GM03348 (cell line): ENCODE data around the gene ARHGDIA.

Source experiments
- DNase-seq: peaks from one replicate; pipeline ENCODE4 v3.0.0; 2012; ENCODE audit warnings: low spot score

ARHGDIA gene

GRCh38 chr17:81888105-81888987 is 17.2 kb upstream of the ARHGDIA start:
- DNase-seq, result no peak

- DNase-seq, result no peak
These were observed 14.9 kb upstream of the ARHGDIA start for GRCh38 chr17:81885869-81886548.

- DNase-seq, result no peak
These were observed 14.3 kb upstream of the ARHGDIA start for GRCh38 chr17:81885454-81885853.

GRCh38 chr17:81884968-81885367 is 13.8 kb upstream of the ARHGDIA start:
- DNase-seq, result no peak

DNA sequence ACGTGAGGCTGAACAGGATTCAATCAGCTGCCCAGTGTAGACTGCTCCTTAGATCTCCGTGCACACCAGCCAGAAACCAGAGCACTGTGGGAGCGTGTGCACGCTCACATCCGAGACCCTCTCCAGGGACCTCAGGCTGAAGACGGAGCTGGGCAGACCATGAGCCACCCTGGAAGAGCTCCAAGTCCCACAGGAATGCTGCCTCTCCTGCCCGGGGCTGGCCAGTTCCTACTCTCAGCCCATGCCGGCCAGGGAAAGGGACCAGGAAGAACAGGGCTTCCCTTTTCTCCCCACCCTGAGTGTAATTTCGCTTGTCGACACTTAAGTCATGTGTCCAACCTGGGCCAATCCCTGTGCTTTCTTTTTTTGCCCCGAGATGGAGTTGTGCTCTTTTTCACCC is 13.4 kb upstream of the ARHGDIA start:
- no peak for DNase-seq

DNA sequence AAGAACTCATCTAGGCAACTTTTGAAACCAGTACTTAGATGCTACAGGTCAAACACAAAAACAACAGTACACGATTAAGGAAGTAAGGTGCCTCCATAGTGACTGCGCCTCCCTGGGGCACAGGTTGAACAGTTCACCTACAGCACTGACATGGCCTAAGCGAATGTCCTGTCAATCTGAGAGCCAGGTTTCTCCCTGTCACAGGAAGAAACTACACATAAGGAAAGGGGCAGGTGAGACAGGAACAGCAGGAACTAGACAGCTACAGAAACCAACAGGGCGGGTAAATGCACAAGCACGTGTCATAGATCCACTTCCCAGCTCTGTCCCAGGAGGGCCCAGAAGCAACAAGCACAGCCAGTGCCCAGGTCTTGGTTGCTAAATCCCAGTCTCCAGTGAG is 8.0 kb upstream of the ARHGDIA start:
- no peak for DNase-seq

DNA sequence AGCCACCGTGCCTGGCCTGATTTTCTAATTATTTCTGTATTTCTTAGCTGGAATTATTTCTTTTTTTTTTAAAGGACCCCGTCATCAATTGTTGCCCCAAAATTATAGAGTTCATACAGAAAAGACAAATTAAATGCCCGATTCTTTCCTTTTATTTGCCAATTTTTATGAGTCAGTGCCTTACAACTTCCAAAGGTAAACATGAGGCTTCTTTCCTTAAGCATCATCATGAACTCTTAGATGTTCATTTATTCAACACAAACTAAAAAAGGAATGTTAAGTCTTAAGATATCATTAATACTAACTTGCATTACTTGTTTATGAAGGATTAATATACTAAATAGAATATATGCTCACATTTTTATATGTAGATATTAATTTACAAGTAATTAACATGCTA is 7.2 kb upstream of the ARHGDIA start:
- DNase-seq, result no peak

DNA sequence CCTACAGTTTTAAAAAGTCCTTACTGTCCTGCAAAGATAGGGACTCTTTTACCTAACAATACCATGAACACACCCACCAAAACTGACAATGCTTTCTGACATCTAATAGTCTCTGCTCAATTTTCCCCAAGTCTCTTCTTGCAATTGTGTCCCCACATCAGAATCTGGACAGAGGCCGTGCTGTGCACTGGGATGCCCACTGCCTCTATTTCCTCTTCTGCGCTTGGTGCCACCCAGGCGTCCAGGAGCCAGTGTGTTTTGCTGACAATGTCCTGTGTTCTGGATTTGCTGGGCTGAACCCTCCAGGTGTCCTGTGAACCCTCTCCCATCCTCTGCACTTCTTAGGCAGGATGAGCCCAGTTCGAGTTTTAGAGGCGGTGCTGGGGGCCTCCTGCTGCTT is 6.4 kb upstream of the ARHGDIA start:
- DNase-seq, result no peak

- DNase-seq, result peak; percentile 99
These were observed 472 bp upstream of the ARHGDIA start for GRCh38 chr17:81871387-81872230.

DNA sequence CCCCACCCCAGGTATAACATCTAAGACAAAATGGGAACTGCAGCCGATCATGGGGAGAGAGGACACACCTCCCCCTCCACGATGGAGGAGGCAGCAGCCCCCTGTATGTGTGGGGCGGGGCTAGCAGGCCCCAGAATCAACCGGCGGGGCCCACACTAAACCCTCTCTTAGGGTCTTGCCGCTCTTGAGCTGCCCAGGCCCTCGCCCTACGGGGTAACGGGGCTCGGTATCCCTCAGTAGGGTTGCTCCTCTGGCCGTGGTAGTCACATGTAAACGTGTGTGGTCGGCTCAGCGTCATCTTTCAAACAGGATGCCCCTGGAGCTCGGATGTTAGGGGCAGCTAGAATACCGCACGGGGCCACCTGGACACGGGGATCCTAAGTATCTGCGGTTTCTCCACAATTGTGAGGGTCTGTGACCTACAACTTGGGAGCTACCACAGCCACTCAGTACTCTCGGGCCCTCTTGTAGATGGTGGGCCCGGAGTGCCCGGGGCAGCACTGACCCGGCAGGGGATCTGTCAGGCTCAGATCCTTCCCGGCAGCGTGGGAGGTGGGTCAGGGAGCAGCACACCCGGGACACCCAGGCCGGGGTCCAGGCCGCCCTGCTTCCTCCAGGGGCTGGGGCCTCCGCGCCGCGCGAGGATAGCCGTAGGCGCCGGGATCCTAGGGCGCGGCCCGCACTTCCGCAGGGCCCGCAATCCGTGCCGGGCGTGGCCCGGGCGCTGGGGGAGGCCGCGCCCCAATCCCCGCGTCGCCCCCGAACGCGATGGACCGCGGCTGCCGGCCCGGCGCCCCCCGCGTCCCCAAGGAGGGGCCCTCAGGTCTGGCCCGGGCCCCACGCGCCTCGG is 781 bp downstream of the ARHGDIA start:
- peak; percentile 67 for DNase-seq

- DNase-seq, result peak; percentile 61
These were observed 1.7 kb downstream of the ARHGDIA start for GRCh38 chr17:81869221-81870130.

- DNase-seq, result peak; percentile 86
These were observed 2.4 kb downstream of the ARHGDIA start for GRCh38 chr17:81868674-81869220.

GRCh38 chr17:81867991-81868673 is 3.0 kb downstream of the ARHGDIA start:
- no peak for DNase-seq

GRCh38 chr17:81867170-81867990 is 3.8 kb downstream of the ARHGDIA start:
- DNase-seq, result no peak

- DNase-seq, result no peak
These were observed 4.5 kb downstream of the ARHGDIA start for GRCh38 chr17:81866440-81867169.

DNA sequence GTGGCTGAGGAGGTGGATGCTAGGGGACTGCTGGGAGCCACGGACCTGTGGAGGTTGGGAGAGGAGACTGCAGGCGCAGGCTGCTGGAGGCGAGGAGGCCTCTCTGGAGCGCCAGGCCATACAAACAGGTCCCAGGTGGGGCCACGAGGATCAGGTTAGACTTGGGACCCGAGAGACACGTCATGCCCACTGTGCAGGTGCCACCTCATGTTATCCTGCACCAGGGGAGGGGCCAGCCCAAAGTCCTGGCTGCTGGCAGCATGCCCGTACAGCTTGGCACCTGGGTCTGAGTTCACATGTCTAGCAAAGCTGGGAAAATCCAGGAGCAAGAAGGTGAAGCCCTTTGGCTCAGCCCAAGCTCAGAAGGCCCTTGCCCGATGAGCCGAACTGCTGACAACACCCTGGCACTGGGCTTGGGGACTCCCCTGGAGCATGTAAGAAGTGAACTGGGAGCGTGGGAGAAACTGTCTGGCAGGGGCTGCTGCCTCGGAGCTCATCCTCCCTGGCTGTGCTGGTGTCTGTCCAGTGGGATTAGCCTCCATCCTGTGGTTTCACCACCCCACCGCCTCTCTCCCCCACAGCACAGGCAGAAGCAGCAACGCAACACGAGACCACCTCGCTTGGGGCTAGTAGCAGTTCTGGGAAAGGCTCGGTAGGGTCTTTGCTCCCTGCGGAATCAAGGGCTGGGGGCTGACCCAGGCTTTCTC is 5.3 kb downstream of the ARHGDIA start:
- no peak for DNase-seq

DNA sequence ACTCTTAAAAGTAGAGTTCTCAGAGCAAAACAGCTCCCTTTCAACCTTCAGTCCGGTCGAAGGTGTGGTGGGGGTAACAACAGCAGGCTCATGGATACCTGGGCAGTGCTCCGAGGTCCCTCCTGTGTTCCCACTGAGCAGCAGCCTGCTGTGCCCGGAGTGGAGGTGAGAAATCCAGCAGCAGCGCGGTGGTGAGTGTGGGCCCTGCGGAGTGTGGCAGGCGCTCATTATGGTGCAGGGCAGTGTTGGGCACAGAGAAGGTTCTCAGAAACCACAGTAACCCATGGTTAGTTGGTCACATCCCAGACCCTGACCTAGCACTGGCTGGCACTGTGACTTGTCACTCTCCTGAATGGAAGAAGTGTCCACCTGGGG is 5.8 kb downstream of the ARHGDIA start:
- DNase-seq, result no peak
